ENCODE data around the gene OR1F1.
"Not testable (repeated sequence)": the region's sequence is repeated elsewhere in the genome, so short reads cannot be mapped to it uniquely, and the experiment has no call there.

Gene OR1F1

DNA sequence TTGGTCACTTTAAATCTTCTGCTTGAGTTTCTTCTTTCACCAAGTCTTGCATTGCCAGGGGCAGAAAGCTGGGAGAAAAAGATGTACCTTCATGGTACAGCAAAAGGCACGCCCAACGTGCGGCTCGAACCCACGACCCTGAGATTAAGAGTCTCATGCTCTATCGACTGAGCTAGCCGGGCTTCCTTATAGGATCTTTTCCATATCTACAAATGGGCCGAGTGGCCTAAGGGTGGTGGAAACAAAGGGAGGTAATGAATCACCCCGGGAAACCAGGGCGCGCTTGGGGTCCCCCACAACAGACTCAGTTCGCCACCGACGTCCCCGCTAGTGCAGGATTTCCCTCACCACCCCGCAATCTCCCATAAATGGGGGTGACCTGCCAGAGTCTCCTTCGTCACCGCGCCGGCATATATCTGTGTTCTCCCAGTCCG, 7.5 kb upstream of the OR1F1 start:
- ChIA-PET POLR2A (no interaction called here), CTCF (no interaction called here)
- TF ChIP-seq CTCF (IDR thresholded peaks at IDR 0.05; ENCODE audit: control extremely low read depth, extremely low read depth, low read depth, missing control alignments) = no peak
- no peak for DNase-seq (ENCODE audit: extremely low spot score)

- POLR2A ChIA-PET; DNase-seq (ENCODE audit: extremely low spot score): not testable (repeated sequence)
- CTCF ChIA-PET = interaction anchor here (0.9 to 2.3 kb wide), 4 partner anchors 11 to 124 kb away, joined by 3 to 11 read pairs (median 8); no protein-coding TSS in a partner anchor
Measured at GRCh38 chr16:3182293-3182607, 5.8 kb upstream of the OR1F1 start.

GRCh38 chr16:3182608-3183444, 5.2 kb upstream of the OR1F1 start:
- peak; percentile 40 for DNase-seq (ENCODE audit: extremely low spot score)
- TF ChIP-seq CTCF (IDR thresholded peaks at IDR 0.05; ENCODE audit: control extremely low read depth, extremely low read depth, low read depth, missing control alignments) = peak; percentile 19
- ChIA-PET CTCF (interaction anchor here (1.2 to 2.3 kb wide), 4 partner anchors 9 to 89 kb away, joined by 3 to 11 read pairs (median 8); no protein-coding TSS in a partner anchor), POLR2A (no interaction called here)

DNA sequence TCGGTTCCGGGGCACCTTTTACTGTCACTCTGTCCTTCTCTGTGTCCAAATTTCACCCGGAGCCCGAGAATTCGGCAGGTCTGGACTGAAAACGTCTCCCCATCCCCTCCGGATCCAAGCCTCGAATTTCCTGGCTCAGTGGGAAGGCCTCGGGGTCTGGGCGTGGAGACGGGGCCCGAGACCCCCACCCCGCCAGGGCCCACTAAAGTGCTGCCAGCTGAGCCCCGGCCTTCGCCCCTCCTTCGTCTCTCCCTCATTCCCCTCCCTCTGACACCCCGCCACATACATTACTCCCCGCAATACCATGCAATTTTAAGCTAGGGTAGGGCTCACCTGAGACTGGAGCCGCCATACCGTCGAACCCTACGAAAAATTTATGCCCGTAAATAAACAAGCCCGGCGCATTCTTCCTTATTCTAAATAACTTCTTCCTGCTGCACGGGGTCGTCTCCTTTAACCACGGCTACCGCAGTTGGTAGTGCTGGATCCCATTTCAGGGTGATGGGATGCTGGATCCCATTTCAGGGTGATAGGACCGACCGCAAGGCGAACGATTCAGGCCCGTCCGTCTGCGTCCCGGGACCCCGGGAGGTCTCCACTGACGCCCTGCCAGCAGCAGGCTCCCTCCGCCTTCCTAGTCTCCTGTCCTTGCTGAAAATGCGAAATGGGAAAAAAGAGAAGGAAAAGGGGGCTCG, 4.4 kb upstream of the OR1F1 start:
- ChIA-PET CTCF (interaction anchor here (1.1 to 2.3 kb wide), 5 partner anchors 10 to 89 kb away, joined by 3 to 11 read pairs (median 5); no protein-coding TSS in a partner anchor), POLR2A (no interaction called here)
- no peak for TF ChIP-seq CTCF (IDR thresholded peaks at IDR 0.05; ENCODE audit: control extremely low read depth, extremely low read depth, low read depth, missing control alignments)
- no peak for DNase-seq (ENCODE audit: extremely low spot score)

GRCh38 chr16:3186946-3187690, 886 bp upstream of the OR1F1 start:
- POLR2A ChIA-PET = interaction anchor here (0.6 to 0.8 kb wide), 3 partner anchors 13 to 103 kb away, joined by 3 to 6 read pairs (median 4); no protein-coding TSS in a partner anchor
- no peak for DNase-seq (ENCODE audit: extremely low spot score)
- CTCF ChIA-PET = interaction anchor here (1.1 kb wide), 1 partner anchor 156 kb away, joined by 3 read pairs; no protein-coding TSS in a partner anchor
- no peak for TF ChIP-seq CTCF (IDR thresholded peaks at IDR 0.05; ENCODE audit: control extremely low read depth, extremely low read depth, low read depth, missing control alignments)

GRCh38 chr16:3188675-3188924, 596 bp downstream of the OR1F1 start:
- no peak for TF ChIP-seq CTCF (IDR thresholded peaks at IDR 0.05; ENCODE audit: control extremely low read depth, extremely low read depth, low read depth, missing control alignments)
- CTCF ChIA-PET = interaction anchor here (1.3 kb wide), 1 partner anchor 20 kb away, joined by 3 read pairs; no protein-coding TSS in a partner anchor
- POLR2A ChIA-PET = no interaction called here
- no peak for DNase-seq (ENCODE audit: extremely low spot score)
